ENCODE measurements around the gene RAB6A.

RAB6A gene

GRCh38 chr11:73645972-73646631 is 114.8 kb downstream of the RAB6A start, which contains the start of gene PLEKHB1:
Gene PLEKHB1, plus strand, starts transcription at chr11:73646581. Its CDS starts 28 bp downstream, at chr11:73646609.
- H3K27me3 ChIP-seq (ENCODE audit: insufficient read depth, low read depth): no peaks in the 10 kb centered on the region
- no peaks in the 10 kb centered on the region for H4K20me1 ChIP-seq (ENCODE audit: insufficient read depth)
- no peak within 1 kb of the TSS for H3K27ac ChIP-seq
- H3K9ac ChIP-seq: no peak within 1 kb of the TSS
- peak within 1 kb of the TSS; percentile 88 for H3K4me2 ChIP-seq
- H3K36me3 ChIP-seq (ENCODE audit: insufficient read depth): no peaks in the 10 kb centered on the region
- H3K4me1 ChIP-seq (ENCODE audit: low read depth, poor library complexity, severe bottlenecking): peaks cover 8% of the 10 kb centered on the region
- TF ChIP-seq, protein P1, sequence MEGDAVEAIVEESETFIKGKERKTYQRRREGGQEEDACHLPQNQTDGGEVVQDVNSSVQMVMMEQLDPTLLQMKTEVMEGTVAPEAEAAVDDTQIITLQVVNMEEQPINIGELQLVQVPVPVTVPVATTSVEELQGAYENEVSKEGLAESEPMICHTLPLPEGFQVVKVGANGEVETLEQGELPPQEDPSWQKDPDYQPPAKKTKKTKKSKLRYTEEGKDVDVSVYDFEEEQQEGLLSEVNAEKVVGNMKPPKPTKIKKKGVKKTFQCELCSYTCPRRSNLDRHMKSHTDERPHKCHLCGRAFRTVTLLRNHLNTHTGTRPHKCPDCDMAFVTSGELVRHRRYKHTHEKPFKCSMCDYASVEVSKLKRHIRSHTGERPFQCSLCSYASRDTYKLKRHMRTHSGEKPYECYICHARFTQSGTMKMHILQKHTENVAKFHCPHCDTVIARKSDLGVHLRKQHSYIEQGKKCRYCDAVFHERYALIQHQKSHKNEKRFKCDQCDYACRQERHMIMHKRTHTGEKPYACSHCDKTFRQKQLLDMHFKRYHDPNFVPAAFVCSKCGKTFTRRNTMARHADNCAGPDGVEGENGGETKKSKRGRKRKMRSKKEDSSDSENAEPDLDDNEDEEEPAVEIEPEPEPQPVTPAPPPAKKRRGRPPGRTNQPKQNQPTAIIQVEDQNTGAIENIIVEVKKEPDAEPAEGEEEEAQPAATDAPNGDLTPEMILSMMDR (conservative IDR thresholded peaks at IDR 0.05; ENCODE audit: low read depth, low read length): no peak
- H3K79me2 ChIP-seq (ENCODE audit: insufficient read depth, low read depth): no peaks in the 10 kb centered on the region
- peak within 1 kb of the TSS; percentile 90 for H2AFZ ChIP-seq (ENCODE audit: low read depth)
- H3K4me3 ChIP-seq (IDR thresholded peaks at IDR 0.05; ENCODE audit: insufficient read depth, low read depth, low read length): no peak within 1 kb of the TSS

DNA sequence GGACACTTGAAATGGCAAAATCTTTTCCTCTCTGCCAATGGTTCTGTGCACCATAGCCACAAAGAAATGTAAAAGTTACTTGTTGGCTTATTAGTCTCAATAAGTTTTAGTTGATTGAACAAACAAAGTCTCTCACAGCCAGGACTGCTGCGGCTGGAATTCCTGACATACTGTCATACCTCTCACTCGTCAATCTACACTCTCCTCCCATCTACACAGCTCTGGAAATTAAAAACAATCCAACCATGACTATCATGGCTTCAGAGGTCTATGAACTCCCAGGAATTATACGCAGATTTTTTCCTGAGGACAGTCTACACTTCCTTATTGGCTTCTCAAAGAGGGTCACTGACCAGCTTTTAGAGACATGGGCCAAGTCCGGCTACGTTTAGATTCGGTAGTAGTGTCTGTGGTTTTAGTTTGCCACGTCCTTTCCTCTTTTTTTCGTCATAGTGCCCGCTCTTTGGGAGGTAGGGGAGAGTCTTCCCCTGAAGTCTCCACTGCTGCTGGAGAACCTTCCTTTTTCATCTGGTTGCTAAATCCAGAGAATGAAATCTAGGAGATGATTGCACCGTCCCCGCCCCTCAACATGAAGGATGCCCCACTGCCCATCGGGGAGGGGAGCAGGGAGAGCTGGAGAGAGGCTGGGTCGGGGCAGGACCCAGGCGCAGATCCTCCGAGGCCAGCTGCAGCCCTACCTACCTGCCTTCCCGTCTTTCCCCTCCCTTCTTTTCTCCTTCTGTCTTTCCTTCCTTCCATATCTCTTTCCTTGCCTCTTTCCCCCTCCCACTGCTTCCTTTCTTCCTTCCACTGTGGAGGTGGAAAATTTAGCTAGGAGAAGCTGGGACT is 115.5 kb downstream of the RAB6A start:
- no peak overlapping the region for H3K4me2 ChIP-seq
- H3K36me3 ChIP-seq (ENCODE audit: insufficient read depth): no peaks in the 10 kb centered on the region
- H3K9ac ChIP-seq: no peak overlapping the region
- no peak overlapping the region for H2AFZ ChIP-seq (ENCODE audit: low read depth)
- no peaks in the 10 kb centered on the region for H3K27me3 ChIP-seq (ENCODE audit: insufficient read depth, low read depth)
- H4K20me1 ChIP-seq (ENCODE audit: insufficient read depth): no peaks in the 10 kb centered on the region
- TF ChIP-seq, protein P1 (conservative IDR thresholded peaks at IDR 0.05; ENCODE audit: low read depth, low read length): no peak
- H3K27ac ChIP-seq: no peak overlapping the region
- H3K4me3 ChIP-seq (IDR thresholded peaks at IDR 0.05; ENCODE audit: insufficient read depth, low read depth, low read length): no peak overlapping the region
- no peaks in the 10 kb centered on the region for H3K79me2 ChIP-seq (ENCODE audit: insufficient read depth, low read depth)
- peaks cover 8% of the 10 kb centered on the region for H3K4me1 ChIP-seq (ENCODE audit: low read depth, poor library complexity, severe bottlenecking)

DNA sequence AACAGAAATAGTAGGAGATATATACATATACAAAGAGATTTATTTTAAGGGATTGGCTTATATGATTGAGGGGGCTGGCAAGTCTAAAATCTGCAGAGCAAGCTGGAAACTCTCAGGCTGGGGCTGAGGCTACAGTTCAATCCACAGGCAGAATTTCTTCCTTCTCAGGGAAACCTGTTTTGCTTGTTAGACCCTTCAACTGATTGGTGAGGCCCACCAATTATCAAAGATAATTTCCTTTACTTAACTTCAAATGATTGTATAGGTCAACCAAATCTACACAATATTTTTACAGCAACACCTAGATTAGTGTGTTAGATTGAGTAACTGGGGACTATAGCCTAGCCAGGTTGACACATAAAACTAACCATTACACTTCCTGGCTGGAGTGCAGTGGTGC is 119.2 kb downstream of the RAB6A start:
- H3K9ac ChIP-seq: no peak overlapping the region
- no peaks in the 10 kb centered on the region for H3K36me3 ChIP-seq (ENCODE audit: insufficient read depth)
- H4K20me1 ChIP-seq (ENCODE audit: insufficient read depth): no peaks in the 10 kb centered on the region
- H3K4me3 ChIP-seq (IDR thresholded peaks at IDR 0.05; ENCODE audit: insufficient read depth, low read depth, low read length): no peak overlapping the region
- no peak overlapping the region for H3K27ac ChIP-seq
- no peak overlapping the region for H3K4me2 ChIP-seq
- H3K27me3 ChIP-seq (ENCODE audit: insufficient read depth, low read depth): no peaks in the 10 kb centered on the region
- no peaks in the 10 kb centered on the region for H3K4me1 ChIP-seq (ENCODE audit: low read depth, poor library complexity, severe bottlenecking)
- no peak overlapping the region for H2AFZ ChIP-seq (ENCODE audit: low read depth)
- H3K79me2 ChIP-seq (ENCODE audit: insufficient read depth, low read depth): no peaks in the 10 kb centered on the region
- TF ChIP-seq, protein P1 (conservative IDR thresholded peaks at IDR 0.05; ENCODE audit: low read depth, low read length): no peak

DNA sequence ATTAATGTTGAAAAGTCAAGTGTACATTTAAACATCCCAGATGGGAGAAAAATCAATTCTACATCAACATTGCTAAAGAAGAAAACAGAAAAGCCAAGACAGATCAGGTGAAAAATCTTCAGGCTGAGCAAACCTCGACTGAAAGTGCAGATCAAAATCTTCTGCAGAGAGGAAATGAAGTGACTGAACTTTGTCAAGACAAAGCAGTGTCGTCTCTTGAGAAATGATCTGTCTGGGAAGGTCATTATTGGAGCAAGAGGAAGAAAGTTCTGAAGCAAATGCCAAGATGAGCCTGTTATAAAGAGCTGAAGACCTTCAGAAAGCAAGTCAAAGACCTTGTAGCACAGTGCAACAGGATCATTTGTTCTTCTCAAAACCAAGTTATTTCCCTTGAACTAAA is 120.3 kb downstream of the RAB6A start:
- Histone ChIP-seq H4K20me1 (ENCODE audit: insufficient read depth) (no peaks in the 10 kb centered on the region), H3K79me2 (ENCODE audit: insufficient read depth, low read depth) (no peaks in the 10 kb centered on the region), H3K4me3 (IDR thresholded peaks at IDR 0.05; ENCODE audit: insufficient read depth, low read depth, low read length) (no peak overlapping the region), H3K36me3 (ENCODE audit: insufficient read depth) (no peaks in the 10 kb centered on the region), H3K4me1 (ENCODE audit: low read depth, poor library complexity, severe bottlenecking) (no peaks in the 10 kb centered on the region), H2AFZ (ENCODE audit: low read depth) (no peak overlapping the region), H3K9ac (no peak overlapping the region), H3K27me3 (ENCODE audit: insufficient read depth, low read depth) (no peaks in the 10 kb centered on the region), H3K27ac (no peak overlapping the region), H3K4me2 (no peak overlapping the region)
- TF ChIP-seq, protein P1 (conservative IDR thresholded peaks at IDR 0.05; ENCODE audit: low read depth, low read length): no peak
